Raji (cell line): ENCODE data around the gene XPR1.

Experiments used
- POLR2A ChIP-seq: IDR thresholded peaks from 2 replicates; pipeline ENCODE4 v1.6.1; 2011; ENCODE audit warnings: low read depth, low read length, control low read depth; ENCODE audit not compliant: insufficient read depth

XPR1 gene

GRCh38 chr1:180630408-180631193 is 1.2 kb upstream of the XPR1 start:
- TF ChIP-seq POLR2A, result no peak

- TF ChIP-seq POLR2A, result no peak
Measured at GRCh38 chr1:180631194-180631765, 542 bp upstream of the XPR1 start.

- no peak for TF ChIP-seq POLR2A
Measured at GRCh38 chr1:180632326-180633056, 669 bp downstream of the XPR1 start.

- TF ChIP-seq POLR2A, result no peak
Measured at GRCh38 chr1:180633057-180634056, 1.5 kb downstream of the XPR1 start.

GRCh38 chr1:180636138-180636537 is 4.3 kb downstream of the XPR1 start:
- TF ChIP-seq POLR2A, result no peak

- TF ChIP-seq POLR2A, result no peak
Measured at GRCh38 chr1:180639871-180640270, 8.0 kb downstream of the XPR1 start.

- no peak for TF ChIP-seq POLR2A
Measured at GRCh38 chr1:180640531-180640949, 8.7 kb downstream of the XPR1 start.

GRCh38 chr1:180641662-180642061 is 9.8 kb downstream of the XPR1 start:
- no peak for TF ChIP-seq POLR2A

GRCh38 chr1:180642781-180643180 is 11.0 kb downstream of the XPR1 start:
- TF ChIP-seq POLR2A, result no peak

- no peak for TF ChIP-seq POLR2A
Measured at GRCh38 chr1:180643693-180644092, 11.9 kb downstream of the XPR1 start.

GRCh38 chr1:180644526-180645192 is 12.8 kb downstream of the XPR1 start:
- no peak for TF ChIP-seq POLR2A

- no peak for TF ChIP-seq POLR2A
Measured at GRCh38 chr1:180646093-180646492, 14.3 kb downstream of the XPR1 start.

GRCh38 chr1:180646547-180646946 is 14.7 kb downstream of the XPR1 start:
- TF ChIP-seq POLR2A, result no peak

- no peak for TF ChIP-seq POLR2A
Measured at GRCh38 chr1:180652792-180653191, 21.0 kb downstream of the XPR1 start.
